ENCODE results near the gene PCNP. TPM values are rescaled to one million over a fixed set of nuclear protein-coding genes. Genes with fewer than 3 reads are reported as not detected.
A peak's percentile ranks its signal among the peaks of the same experiment; 100 is the strongest.

The PCNP gene
- total RNA-seq, 1 experiment from 2014 or later: 216 TPM

DNA sequence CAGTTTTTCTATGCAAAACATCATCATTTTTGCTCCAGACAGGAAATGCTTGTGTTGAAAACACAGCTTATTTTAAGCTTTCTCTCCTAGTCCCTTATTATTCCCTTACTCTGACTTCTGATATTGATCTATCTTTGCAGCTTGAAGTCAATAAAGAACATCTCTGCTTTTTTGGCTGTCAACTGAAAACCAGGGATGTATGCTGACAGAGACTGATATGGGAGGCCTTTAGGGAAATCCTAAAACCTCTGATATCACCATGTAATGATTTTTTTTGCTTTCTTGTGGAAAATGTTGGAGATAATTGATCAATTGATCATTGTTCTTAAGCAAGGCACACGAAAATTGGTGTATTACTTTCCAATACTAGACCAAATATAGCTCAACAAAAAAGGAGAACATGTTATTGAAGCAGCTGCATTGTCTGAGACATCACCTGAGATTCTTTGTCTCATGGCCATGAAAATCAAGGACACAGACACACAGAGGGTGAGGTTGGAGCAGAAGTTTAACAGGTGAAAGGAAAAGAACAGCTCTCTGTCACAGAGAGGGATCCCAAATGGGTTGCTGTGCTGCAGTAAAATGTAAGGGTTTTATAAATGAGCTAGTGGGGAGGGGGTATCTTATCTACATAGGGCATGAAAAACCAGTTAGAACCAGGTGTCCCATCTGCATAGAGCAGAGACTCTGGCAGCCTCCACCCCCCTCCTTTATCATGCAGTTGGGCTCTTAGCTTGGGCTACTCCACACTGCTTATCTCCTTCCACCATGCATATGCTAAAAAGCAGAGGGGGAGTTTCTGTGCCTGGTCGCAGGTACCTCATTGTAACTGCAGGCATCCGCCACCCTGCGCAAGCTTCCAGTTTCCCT is 43.9 kb upstream of the PCNP start:
- H3K79me1 ChIP-seq (ENCODE audit: insufficient read depth, low read depth, low read length, poor library complexity, severe bottlenecking): no peaks in the 10 kb centered on the region
- Mint-ChIP-seq H3K36me3 (ENCODE audit: insufficient read depth in 1 of 3, low read depth in 3 of 3) (peaks cover 13 to 20% (median 14%) of the 10 kb centered on the region in 3 experiments), H3K27me3 (ENCODE audit: low read depth) (no peaks in the 10 kb centered on the region), H3K27ac (peak overlapping the region; percentile 34 to 92 (median 45); a peak in 5 of 7 replicates), H3K4me3 (peak overlapping the region in 1 of 2 experiments; percentile 4; a peak in 2 of 5 replicates), H3K4me1 (peaks cover 31 to 34% of the 10 kb centered on the region in 2 experiments), H3K9me3 (peaks cover 20 to 25% of the 10 kb centered on the region in 2 experiments)
- TF ChIP-seq, protein P1, sequence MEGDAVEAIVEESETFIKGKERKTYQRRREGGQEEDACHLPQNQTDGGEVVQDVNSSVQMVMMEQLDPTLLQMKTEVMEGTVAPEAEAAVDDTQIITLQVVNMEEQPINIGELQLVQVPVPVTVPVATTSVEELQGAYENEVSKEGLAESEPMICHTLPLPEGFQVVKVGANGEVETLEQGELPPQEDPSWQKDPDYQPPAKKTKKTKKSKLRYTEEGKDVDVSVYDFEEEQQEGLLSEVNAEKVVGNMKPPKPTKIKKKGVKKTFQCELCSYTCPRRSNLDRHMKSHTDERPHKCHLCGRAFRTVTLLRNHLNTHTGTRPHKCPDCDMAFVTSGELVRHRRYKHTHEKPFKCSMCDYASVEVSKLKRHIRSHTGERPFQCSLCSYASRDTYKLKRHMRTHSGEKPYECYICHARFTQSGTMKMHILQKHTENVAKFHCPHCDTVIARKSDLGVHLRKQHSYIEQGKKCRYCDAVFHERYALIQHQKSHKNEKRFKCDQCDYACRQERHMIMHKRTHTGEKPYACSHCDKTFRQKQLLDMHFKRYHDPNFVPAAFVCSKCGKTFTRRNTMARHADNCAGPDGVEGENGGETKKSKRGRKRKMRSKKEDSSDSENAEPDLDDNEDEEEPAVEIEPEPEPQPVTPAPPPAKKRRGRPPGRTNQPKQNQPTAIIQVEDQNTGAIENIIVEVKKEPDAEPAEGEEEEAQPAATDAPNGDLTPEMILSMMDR (conservative IDR thresholded peaks at IDR 0.05): no peak
- no peak overlapping the region for H3K23ac ChIP-seq (ENCODE audit: insufficient read length, low read depth, low read length)
- no peaks in the 10 kb centered on the region for H3K79me2 ChIP-seq (ENCODE audit: insufficient read depth, low read length)
- H2BK12ac ChIP-seq (ENCODE audit: insufficient read length, low read depth, low read length): no peak overlapping the region
- H2BK15ac ChIP-seq (ENCODE audit: low read depth, low read length): no peak overlapping the region
- H3K27ac ChIP-seq (ENCODE audit: insufficient read length, low read depth, low read length): no peak overlapping the region
- no peak overlapping the region for H3K9ac ChIP-seq (ENCODE audit: extremely low read depth, insufficient read length, low read length)
- no peak overlapping the region for H4K91ac ChIP-seq (ENCODE audit: insufficient read length, low read depth, low read length)
- WGBS (ENCODE audit: extremely low coverage, insufficient read length, low lambda C conversion rate): no CpG with 5 or more reads among the region's 4 CpGs
- no peak overlapping the region for H3K14ac ChIP-seq (ENCODE audit: insufficient read depth, low read length)
- no peaks in the 10 kb centered on the region for H3K23me2 ChIP-seq (ENCODE audit: insufficient read length, low read depth, low read length, poor library complexity, severe bottlenecking)
- no peak overlapping the region for H3T11ph ChIP-seq (ENCODE audit: low read length)
- no peak overlapping the region for H3K4ac ChIP-seq (ENCODE audit: low read depth, low read length)
- H4K20me1 ChIP-seq (ENCODE audit: control insufficient read depth, insufficient read depth, insufficient read length): no peaks in the 10 kb centered on the region
- no peak overlapping the region for H2BK20ac ChIP-seq (ENCODE audit: low read depth, low read length, poor library complexity, severe bottlenecking)
- DNase-seq: peak; percentile 95
- H2AFZ ChIP-seq (ENCODE audit: low read length): no peak overlapping the region
- no peak overlapping the region for H4K5ac ChIP-seq (ENCODE audit: insufficient read length, low read depth, low read length)
- H2BK5ac ChIP-seq (ENCODE audit: insufficient read length, low read length): no peak overlapping the region
- H2AK5ac ChIP-seq (ENCODE audit: insufficient read length, low read length): no peak overlapping the region
- H2BK120ac ChIP-seq (ENCODE audit: low read depth, low read length, poor library complexity, severe bottlenecking): no peak overlapping the region
- no peak overlapping the region for H4K8ac ChIP-seq (replicated peaks; ENCODE audit: insufficient read length, low read depth, low read length)
- no peak overlapping the region for H3K56ac ChIP-seq (ENCODE audit: insufficient read length, low read depth, low read length)
- no peak overlapping the region for H3K4me2 ChIP-seq (ENCODE audit: insufficient read depth, insufficient read length, low read length)
- peaks cover 7% of the 10 kb centered on the region for H3K9me3 ChIP-seq (ENCODE audit: control insufficient read depth, low read depth, low read length)
- H3K27me3 ChIP-seq (ENCODE audit: insufficient read depth, low read length): no peaks in the 10 kb centered on the region
- no peak overlapping the region for H3K18ac ChIP-seq (ENCODE audit: insufficient read length, low read depth, low read length)
- no peaks in the 10 kb centered on the region; the same call in 1 of the 2 replicates for H3K4me1 ChIP-seq (ENCODE audit: insufficient read depth, low read length)

All from H9 (cell line).